ENCODE measurements around the gene UBTF.
A peak's percentile ranks its signal among the peaks of the same experiment; 100 is the strongest.

The UBTF gene

DNA sequence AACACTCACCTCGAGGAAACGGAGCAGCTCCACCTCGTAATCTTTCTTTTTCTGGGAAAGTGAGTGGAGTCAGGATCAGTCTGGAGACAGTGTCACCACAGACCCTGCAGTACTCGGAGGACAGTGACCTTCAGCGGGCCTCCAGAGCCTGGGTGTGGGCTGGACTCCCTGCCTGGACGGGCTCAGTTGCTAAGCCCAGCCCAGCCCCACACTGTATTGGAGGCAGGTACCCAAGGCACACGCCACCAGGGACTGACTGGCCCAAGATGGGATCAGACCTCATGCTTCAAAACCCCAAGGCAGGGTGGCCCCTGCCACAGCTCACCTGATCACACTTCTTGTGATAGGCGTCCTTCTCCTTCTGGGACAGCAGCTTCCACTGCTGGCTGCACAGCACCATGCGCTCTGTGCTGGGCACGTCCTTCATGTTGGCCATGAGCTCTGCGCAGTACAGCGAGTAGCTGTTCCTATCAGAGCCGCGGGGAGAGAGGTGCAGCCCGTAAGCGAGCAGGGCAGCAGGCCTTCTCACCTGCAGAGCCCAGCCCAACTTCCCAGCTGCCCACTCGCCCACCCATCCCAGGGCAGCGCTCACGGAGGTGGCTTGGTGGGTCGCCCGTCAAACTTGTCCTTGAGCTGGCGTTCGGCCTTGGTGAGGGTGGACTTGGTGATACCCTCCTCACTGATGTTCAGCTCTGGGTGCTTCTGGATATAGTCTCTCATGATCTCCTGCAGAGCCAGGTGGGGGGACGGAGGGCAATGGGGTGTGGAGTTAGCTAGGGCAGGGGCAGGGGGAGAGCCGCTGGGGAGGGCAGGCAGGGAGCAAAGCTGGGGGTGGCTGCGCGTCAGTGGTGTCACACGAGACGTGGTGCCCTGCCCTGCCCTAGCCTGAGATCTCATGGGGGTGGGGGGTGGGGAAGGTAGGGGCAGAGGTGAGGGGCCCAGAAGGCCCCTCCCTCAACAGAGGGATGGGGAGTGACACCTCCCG is 7.9 kb downstream of the UBTF start:
- POLR2A ChIA-PET (ENCODE audit: low non-redundant PET): interaction anchor here (0.5 kb wide), 1 partner anchor 105 kb away, joined by 7 read pairs; no protein-coding TSS in a partner anchor
- peak overlapping the region; percentile 79 for H3K27ac ChIP-seq

DNA sequence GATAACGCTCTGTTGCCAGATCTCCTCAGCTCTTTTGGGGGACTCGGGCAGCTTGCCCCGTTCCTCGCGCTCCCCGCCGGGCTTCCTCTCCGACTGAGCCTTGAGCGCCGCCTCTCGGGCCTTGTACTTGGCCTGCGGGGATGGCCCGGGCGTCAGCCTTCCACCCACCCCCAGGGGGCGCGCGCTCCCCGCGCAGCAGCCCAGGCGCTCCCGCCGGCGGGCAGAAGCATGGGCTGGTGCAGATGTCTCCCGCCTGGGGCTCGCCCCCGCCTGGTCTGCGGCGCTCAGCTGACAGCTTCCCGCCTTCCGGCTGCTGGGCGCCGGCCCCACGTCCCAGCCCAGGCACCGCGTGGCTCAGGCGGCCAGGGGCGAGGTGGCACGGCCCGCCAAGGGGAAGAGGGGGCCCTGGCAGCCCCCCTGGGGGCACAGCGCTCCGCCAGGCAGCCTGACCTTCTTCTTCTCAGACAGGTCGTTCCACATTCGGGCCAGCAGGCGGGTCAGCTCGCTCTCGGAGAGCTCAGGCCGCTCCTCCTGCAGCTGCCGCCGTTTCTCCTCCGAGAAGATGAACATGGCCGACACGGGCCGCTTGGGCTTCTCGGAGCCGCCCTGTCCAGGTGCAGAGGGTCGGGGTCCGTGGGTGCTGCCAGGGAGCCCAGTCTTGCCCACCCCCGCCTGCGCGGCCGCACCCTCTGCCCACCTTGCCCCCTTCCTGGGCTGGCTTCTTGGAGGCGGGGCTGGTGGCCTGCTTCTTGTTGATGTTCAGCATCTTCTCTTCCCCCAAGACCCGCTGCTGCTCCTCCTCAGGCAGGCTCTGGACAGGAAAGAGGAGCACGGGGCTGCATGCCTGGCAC is 8.9 kb downstream of the UBTF start:
- H3K27ac ChIP-seq: peak overlapping the region; percentile 79
- ChIA-PET POLR2A (ENCODE audit: low non-redundant PET) (interaction anchor here (0.6 kb wide), 1 partner anchor 11 kb away, joined by 3 read pairs; the partner anchor contains the start of gene ATXN7L3), CTCF (interaction anchor here (0.6 to 1.4 kb wide), 7 partner anchors 9 to 311 kb away, joined by 3 to 6 read pairs (median 3); partner anchors contain the start of genes SLC4A1 and UBTF)
- TF ChIP-seq, protein P1, sequence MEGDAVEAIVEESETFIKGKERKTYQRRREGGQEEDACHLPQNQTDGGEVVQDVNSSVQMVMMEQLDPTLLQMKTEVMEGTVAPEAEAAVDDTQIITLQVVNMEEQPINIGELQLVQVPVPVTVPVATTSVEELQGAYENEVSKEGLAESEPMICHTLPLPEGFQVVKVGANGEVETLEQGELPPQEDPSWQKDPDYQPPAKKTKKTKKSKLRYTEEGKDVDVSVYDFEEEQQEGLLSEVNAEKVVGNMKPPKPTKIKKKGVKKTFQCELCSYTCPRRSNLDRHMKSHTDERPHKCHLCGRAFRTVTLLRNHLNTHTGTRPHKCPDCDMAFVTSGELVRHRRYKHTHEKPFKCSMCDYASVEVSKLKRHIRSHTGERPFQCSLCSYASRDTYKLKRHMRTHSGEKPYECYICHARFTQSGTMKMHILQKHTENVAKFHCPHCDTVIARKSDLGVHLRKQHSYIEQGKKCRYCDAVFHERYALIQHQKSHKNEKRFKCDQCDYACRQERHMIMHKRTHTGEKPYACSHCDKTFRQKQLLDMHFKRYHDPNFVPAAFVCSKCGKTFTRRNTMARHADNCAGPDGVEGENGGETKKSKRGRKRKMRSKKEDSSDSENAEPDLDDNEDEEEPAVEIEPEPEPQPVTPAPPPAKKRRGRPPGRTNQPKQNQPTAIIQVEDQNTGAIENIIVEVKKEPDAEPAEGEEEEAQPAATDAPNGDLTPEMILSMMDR (conservative IDR thresholded peaks at IDR 0.05; ENCODE audit: low read depth): peak; percentile 94
- peak; percentile 60 for DNase-seq (ENCODE audit: low spot score)

More for the DNA sequence above, 7.9 kb downstream of the UBTF start:
- CTCF ChIA-PET: interaction anchor here (0.9 to 1.4 kb wide), 2 partner anchors 140 to 310 kb away, joined by 3 read pairs; no protein-coding TSS in a partner anchor
- DNase-seq (ENCODE audit: low spot score): no peak
- TF ChIP-seq, protein P1 (conservative IDR thresholded peaks at IDR 0.05; ENCODE audit: low read depth): no peak

DNA sequence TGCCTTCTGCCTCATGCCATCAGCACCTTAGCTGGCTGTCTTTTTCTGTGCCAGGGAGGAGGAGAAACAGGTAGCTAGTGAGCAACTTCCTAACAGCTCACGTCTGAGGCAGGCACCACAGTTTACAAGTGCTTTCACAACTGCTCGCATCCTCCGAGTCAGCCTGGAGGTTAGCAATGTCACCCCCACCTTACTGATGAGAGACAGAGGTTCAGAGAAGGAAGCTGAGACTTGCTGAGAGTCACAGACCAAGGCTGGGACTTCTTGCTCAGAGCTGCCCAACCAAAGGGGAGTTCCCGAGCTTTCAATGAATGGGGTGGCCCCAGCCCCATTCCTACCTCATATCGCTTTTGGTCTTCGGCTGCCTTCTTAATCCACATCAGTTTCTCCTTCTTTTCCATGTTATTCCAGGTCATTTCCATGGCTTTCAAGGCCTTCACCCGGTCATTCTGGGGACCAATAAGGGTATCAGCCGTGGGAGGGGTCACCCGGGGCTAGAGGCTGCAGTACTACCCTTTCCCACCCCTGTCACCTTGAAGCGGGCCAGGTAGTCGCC is 9.6 kb downstream of the UBTF start:
- POLR2A ChIA-PET (ENCODE audit: low non-redundant PET): interaction anchor here (0.6 kb wide), 1 partner anchor 10 kb away, joined by 3 read pairs; the partner anchor contains the start of gene ATXN7L3
- H3K27ac ChIP-seq: peak overlapping the region; percentile 79
- CTCF ChIA-PET: interaction anchor here (0.5 to 1.4 kb wide), 9 partner anchors 9 to 312 kb away, joined by 3 to 7 read pairs (median 4); partner anchors contain the start of gene SLC4A1
- no peak for DNase-seq (ENCODE audit: low spot score)
- TF ChIP-seq, protein P1 (conservative IDR thresholded peaks at IDR 0.05; ENCODE audit: low read depth): no peak

DNA sequence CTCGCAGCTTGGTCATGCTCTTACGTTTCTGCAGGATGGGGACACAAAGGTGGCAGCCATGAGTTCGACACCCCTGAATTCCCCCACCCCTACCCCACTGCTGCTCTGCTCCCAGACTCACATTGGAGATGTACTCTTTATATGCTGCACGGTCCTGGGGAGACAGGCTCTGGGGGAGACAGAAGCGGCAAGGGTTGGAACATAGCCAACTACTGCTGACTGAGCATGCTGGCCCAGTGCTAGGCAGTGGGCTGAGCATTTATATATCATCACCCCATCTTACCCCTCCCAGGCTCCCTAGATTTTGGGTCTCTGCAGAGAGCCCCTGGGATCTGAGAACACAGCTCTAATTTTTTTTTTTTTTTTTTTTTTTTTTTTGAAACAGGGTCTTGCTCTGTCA is 11.7 kb downstream of the UBTF start:
- ChIA-PET CTCF (no interaction called here), POLR2A (ENCODE audit: low non-redundant PET) (no interaction called here)
- no peak for DNase-seq (ENCODE audit: low spot score)
- H3K27ac ChIP-seq: peak overlapping the region; percentile 79
- TF ChIP-seq, protein P1 (conservative IDR thresholded peaks at IDR 0.05; ENCODE audit: low read depth): no peak

DNA sequence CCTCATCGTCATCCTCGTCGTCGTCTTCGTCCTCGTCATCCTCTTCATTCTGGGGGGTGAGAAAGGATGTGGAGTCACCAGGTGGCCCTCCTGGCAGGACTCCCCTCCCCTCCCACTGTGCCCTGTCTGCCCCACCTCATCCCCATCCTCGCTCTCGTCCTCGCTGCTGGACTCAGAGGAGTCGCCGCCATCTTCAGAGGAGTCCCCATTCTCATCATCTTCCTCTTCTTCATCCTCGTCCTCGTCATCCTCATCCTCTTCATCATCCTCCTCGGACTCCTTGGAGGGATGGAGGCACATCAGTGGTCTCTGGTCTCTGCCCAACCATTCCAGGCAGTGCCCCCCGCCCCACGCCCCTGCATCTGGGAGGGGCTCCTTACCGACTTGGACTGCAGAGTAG is 12.2 kb downstream of the UBTF start:
- ChIA-PET CTCF (no interaction called here), POLR2A (ENCODE audit: low non-redundant PET) (no interaction called here)

More for the DNA sequence above, 12.2 kb downstream of the UBTF start:
- H3K27ac ChIP-seq: peak overlapping the region; percentile 79
- DNase-seq (ENCODE audit: low spot score): no peak
- TF ChIP-seq, protein P1 (conservative IDR thresholded peaks at IDR 0.05; ENCODE audit: low read depth): no peak

Data from RWPE1 (cell line).